ENCODE data around the gene LGR4.

GRCh38 chr11:27358296-27358695 is 114.3 kb downstream of the LGR4 start:
- TF ChIP-seq, protein P1, sequence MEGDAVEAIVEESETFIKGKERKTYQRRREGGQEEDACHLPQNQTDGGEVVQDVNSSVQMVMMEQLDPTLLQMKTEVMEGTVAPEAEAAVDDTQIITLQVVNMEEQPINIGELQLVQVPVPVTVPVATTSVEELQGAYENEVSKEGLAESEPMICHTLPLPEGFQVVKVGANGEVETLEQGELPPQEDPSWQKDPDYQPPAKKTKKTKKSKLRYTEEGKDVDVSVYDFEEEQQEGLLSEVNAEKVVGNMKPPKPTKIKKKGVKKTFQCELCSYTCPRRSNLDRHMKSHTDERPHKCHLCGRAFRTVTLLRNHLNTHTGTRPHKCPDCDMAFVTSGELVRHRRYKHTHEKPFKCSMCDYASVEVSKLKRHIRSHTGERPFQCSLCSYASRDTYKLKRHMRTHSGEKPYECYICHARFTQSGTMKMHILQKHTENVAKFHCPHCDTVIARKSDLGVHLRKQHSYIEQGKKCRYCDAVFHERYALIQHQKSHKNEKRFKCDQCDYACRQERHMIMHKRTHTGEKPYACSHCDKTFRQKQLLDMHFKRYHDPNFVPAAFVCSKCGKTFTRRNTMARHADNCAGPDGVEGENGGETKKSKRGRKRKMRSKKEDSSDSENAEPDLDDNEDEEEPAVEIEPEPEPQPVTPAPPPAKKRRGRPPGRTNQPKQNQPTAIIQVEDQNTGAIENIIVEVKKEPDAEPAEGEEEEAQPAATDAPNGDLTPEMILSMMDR (IDR thresholded peaks at IDR 0.05; ENCODE audit: low read depth, low read length, poor library complexity, severe bottlenecking): no peak
- TF ChIP-seq EZH2phosphoT487 (IDR thresholded peaks at IDR 0.05; ENCODE audit: borderline replicate concordance, low read length): no peak

All from DOHH2 (cell line).